Astrocyte (in vitro differentiated cells and primary cell): ENCODE measurements around the gene ARL6IP4. TPM values are rescaled to one million over a fixed set of nuclear protein-coding genes. Genes with fewer than 3 reads are reported as not detected.

Experiments used
- DNase-seq: peaks from one replicate; pipeline ENCODE4 v3.0.0-alpha.2; 2010; ENCODE audit warnings: low read depth
- FAIRE-seq: peaks from 2 replicates; lab custom pipeline; 2011; peaks lifted over from hg19 to GRCh38; lab: Jason Lieb, UNC
- H2AFZ ChIP-seq: 2 replicates; pipeline ENCODE4 v1.6.0; 2012; ENCODE audit warnings: low read depth, low read length, inconsistent platforms
- H3K27ac ChIP-seq: 2 replicates; pipeline ENCODE4 v1.5.1; 2011; ENCODE audit warnings: low read depth, low read length, inconsistent platforms
- H3K27me3 ChIP-seq: 2 replicates; pipeline ENCODE4 v1.6.0; 2011; ENCODE audit warnings: low read length, inconsistent platforms; ENCODE audit not compliant: insufficient read depth
- H3K36me3 ChIP-seq: 2 replicates; pipeline ENCODE4 v1.5.1; 2011; ENCODE audit warnings: low read length, inconsistent platforms; ENCODE audit not compliant: insufficient read depth
- H3K4me1 ChIP-seq: 2 replicates; pipeline ENCODE4 v1.5.1; 2011; ENCODE audit warnings: low read length, inconsistent platforms; ENCODE audit not compliant: insufficient read depth
- H3K4me2 ChIP-seq: 2 replicates; pipeline ENCODE4 v1.6.0; 2012; ENCODE audit warnings: low read length, inconsistent platforms
- H3K4me3 ChIP-seq: 2 replicates; pipeline ENCODE4 v1.5.1; 2011; ENCODE audit warnings: low read depth, mild to moderate bottlenecking, low read length, inconsistent platforms; ENCODE audit not compliant: insufficient read depth
- H3K79me2 ChIP-seq: 2 replicates; pipeline ENCODE4 v1.6.0; 2012; ENCODE audit warnings: mild to moderate bottlenecking, low read length, inconsistent platforms; ENCODE audit not compliant: insufficient read depth
- H3K9ac ChIP-seq: 2 replicates; pipeline ENCODE4 v1.6.0; 2012; ENCODE audit warnings: mild to moderate bottlenecking, low read length, inconsistent platforms
- H3K9me3 ChIP-seq: 2 replicates; pipeline ENCODE4 v1.5.1; 2012; ENCODE audit warnings: low read depth, mild to moderate bottlenecking, low read length, inconsistent platforms; ENCODE audit not compliant: insufficient read depth
- H4K20me1 ChIP-seq: 2 replicates; pipeline ENCODE4 v1.6.0; 2012; ENCODE audit warnings: low read length, inconsistent platforms; ENCODE audit not compliant: insufficient read depth
- H3K27ac Mint-ChIP-seq: one replicate; pipeline ENCODE4 v1.8.0; 2021; ENCODE audit warnings: mild to moderate bottlenecking, mixed read lengths; ENCODE audit not compliant: unreplicated experiment
- H3K27me3 Mint-ChIP-seq: one replicate; pipeline ENCODE4 v1.8.0; 2021; ENCODE audit warnings: low read depth, mixed read lengths; ENCODE audit not compliant: unreplicated experiment
- H3K36me3 Mint-ChIP-seq: one replicate; pipeline ENCODE4 v1.8.0; 2021; ENCODE audit warnings: low read depth, mixed read lengths; ENCODE audit not compliant: unreplicated experiment
- H3K4me1 Mint-ChIP-seq: one replicate; pipeline ENCODE4 v1.8.0; 2021; ENCODE audit warnings: low read depth, mixed read lengths; ENCODE audit not compliant: unreplicated experiment
- H3K4me3 Mint-ChIP-seq: one replicate; pipeline ENCODE4 v1.8.0; 2021; ENCODE audit warnings: mild to moderate bottlenecking, moderate library complexity, mixed read lengths; ENCODE audit not compliant: unreplicated experiment
- H3K9me3 Mint-ChIP-seq: one replicate; pipeline ENCODE4 v1.8.0; 2021; ENCODE audit warnings: mild to moderate bottlenecking, mixed read lengths; ENCODE audit not compliant: unreplicated experiment
- CTCF ChIP-seq: IDR thresholded peaks from 2 replicates; pipeline ENCODE4 v1.5.1; 2011; ENCODE audit warnings: low read depth, mild to moderate bottlenecking, inconsistent platforms, low read length, moderate library complexity; ENCODE audit not compliant: insufficient read depth
- EZH2 ChIP-seq: IDR thresholded peaks from 2 replicates; pipeline ENCODE4 v1.6.1; 2012; ENCODE audit warnings: mild to moderate bottlenecking, low read length, inconsistent platforms; ENCODE audit not compliant: insufficient read depth
- total RNA-seq: library from RNA; stranded (reverse); gene quantifications from 2 replicates; pipeline ENCODE4 v1.2.1, GENCODE V29; 2021

Gene ARL6IP4
- total RNA-seq, 1 donor from 2014 or later: 122 TPM

GRCh38 chr12:122996621-122997342 lies 16.3 kb downstream of the ARL6IP4 start:
- Histone ChIP-seq H3K4me3 (no peak overlapping the region), H3K27me3 (no peaks in the 10 kb centered on the region), H3K4me1 (no peaks in the 10 kb centered on the region), H3K36me3 (no peaks in the 10 kb centered on the region), H3K79me2 (no peaks in the 10 kb centered on the region), H2AFZ (no peak overlapping the region), H3K4me2 (no peak overlapping the region), H3K9ac (no peak overlapping the region), H3K9me3 (no peaks in the 10 kb centered on the region), H3K27ac (no peak overlapping the region), H4K20me1 (no peaks in the 10 kb centered on the region)
- Mint-ChIP-seq H3K36me3 (peaks cover 7% of the 10 kb centered on the region), H3K9me3 (peaks cover 1% of the 10 kb centered on the region), H3K27ac (peak overlapping the region; percentile 12), H3K4me1 (no peaks in the 10 kb centered on the region), H3K27me3 (peaks cover 3% of the 10 kb centered on the region), H3K4me3 (no peak overlapping the region)
- TF ChIP-seq EZH2 (no peak), CTCF (no peak)
- no peak for FAIRE-seq
- DNase-seq: no peak

- FAIRE-seq (no peak), DNase-seq (no peak)
- H3K4me1 ChIP-seq: no peaks in the 10 kb centered on the region
- no peaks in the 10 kb centered on the region for H3K27me3 ChIP-seq
- H3K4me3 Mint-ChIP-seq: no peak overlapping the region
- H3K27ac Mint-ChIP-seq: no peak overlapping the region
- no peak overlapping the region for H3K9ac ChIP-seq
- H3K4me1 Mint-ChIP-seq: no peaks in the 10 kb centered on the region
- no peak overlapping the region for H3K27ac ChIP-seq
- peaks cover 7% of the 10 kb centered on the region for H3K36me3 Mint-ChIP-seq
- H2AFZ ChIP-seq: no peak overlapping the region
- H3K27me3 Mint-ChIP-seq: peaks cover 3% of the 10 kb centered on the region
- no peaks in the 10 kb centered on the region for H3K79me2 ChIP-seq
- TF ChIP-seq CTCF: no peak
- TF ChIP-seq EZH2: no peak
- H3K4me3 ChIP-seq: no peak overlapping the region
- H3K36me3 ChIP-seq: no peaks in the 10 kb centered on the region
- no peaks in the 10 kb centered on the region for H3K9me3 ChIP-seq
- no peaks in the 10 kb centered on the region for H4K20me1 ChIP-seq
- no peak overlapping the region for H3K4me2 ChIP-seq
- peaks cover 1% of the 10 kb centered on the region for H3K9me3 Mint-ChIP-seq
Measured at GRCh38 chr12:122997343-122998250, 17.1 kb downstream of the ARL6IP4 start.
